Brain microvascular endothelial cell (primary cell): ENCODE data around the gene PPM1F.

ENCODE experiments used
- DNase-seq: peaks from one replicate; pipeline ENCODE4 v3.0.0-alpha.2; 2020
- H3K27ac ChIP-seq: fragments of 250-450 bp; sonication (Bioruptor Pico); 2 replicates; pipeline ENCODE4 v1.5.1; 2020; ENCODE audit warnings: mild to moderate bottlenecking, moderate library complexity
- H3K27me3 ChIP-seq: fragments of 250-450 bp; sonication (Bioruptor Pico); replicated peaks from 2 replicates; pipeline ENCODE4 v1.5.1; 2020; ENCODE audit warnings: mild to moderate bottlenecking
- H3K36me3 ChIP-seq: fragments of 250-450 bp; sonication (Bioruptor Pico); replicated peaks from 2 replicates; pipeline ENCODE4 v1.5.1; 2020; ENCODE audit warnings: mild to moderate bottlenecking
- H3K4me3 ChIP-seq: 2 replicates; pipeline ENCODE4 v1.5.1; 2011; ENCODE audit warnings: low read depth, mild to moderate bottlenecking, control low read depth, low read length, moderate library complexity
- CTCF ChIP-seq: IDR thresholded peaks from 2 replicates; pipeline ENCODE4 v1.5.1; 2011; ENCODE audit warnings: low read depth, mild to moderate bottlenecking, moderate library complexity, low read length, control low read depth, inconsistent platforms; ENCODE audit errors: missing control alignments
- in situ Hi-C: cut with HindIII; loops from 2 replicates; pipeline ENCODE4 v1.10.0; 2017; ENCODE audit warnings: low sequenced_read_pairs, low pct_ligation_motif_present

PPM1F gene

GRCh38 chr22:21961886-21962654 lies 9.4 kb upstream of the PPM1F start:
- peak; percentile 41 for DNase-seq
- H3K4me3 ChIP-seq = no peak overlapping the region
- H3K27me3 ChIP-seq = no peaks in the 10 kb centered on the region
- in situ Hi-C loops = no loop called here
- no peak overlapping the region for H3K27ac ChIP-seq
- TF ChIP-seq CTCF = no peak
- peaks cover 83% of the 10 kb centered on the region for H3K36me3 ChIP-seq

GRCh38 chr22:21961127-21961867 lies 8.6 kb upstream of the PPM1F start:
- Histone ChIP-seq H3K4me3 (no peak overlapping the region), H3K36me3 (peaks cover 77% of the 10 kb centered on the region), H3K27me3 (no peaks in the 10 kb centered on the region), H3K27ac (no peak overlapping the region)
- in situ Hi-C loops = no loop called here
- DNase-seq = no peak
- TF ChIP-seq CTCF = no peak

GRCh38 chr22:21960200-21961126 lies 7.8 kb upstream of the PPM1F start:
- in situ Hi-C loops = no loop called here
- DNase-seq = no peak
- Histone ChIP-seq H3K36me3 (peaks cover 69% of the 10 kb centered on the region), H3K27me3 (no peaks in the 10 kb centered on the region), H3K4me3 (no peak overlapping the region), H3K27ac (no peak overlapping the region)
- TF ChIP-seq CTCF = no peak

GRCh38 chr22:21959274-21960074 lies 6.8 kb upstream of the PPM1F start:
- no peaks in the 10 kb centered on the region for H3K27me3 ChIP-seq
- no peak overlapping the region for H3K4me3 ChIP-seq
- peaks cover 59% of the 10 kb centered on the region for H3K36me3 ChIP-seq
- in situ Hi-C loops = no loop called here
- no peak for DNase-seq
- H3K27ac ChIP-seq = peak overlapping the region; percentile 2
- TF ChIP-seq CTCF = no peak
